ENCODE measurements around the gene OPRM1. TPM values are rescaled to one million over a fixed set of nuclear protein-coding genes. Genes with fewer than 3 reads are reported as not detected.

OPRM1 gene
- total RNA-seq, 1 donor from 2014 or later: not detected

DNA sequence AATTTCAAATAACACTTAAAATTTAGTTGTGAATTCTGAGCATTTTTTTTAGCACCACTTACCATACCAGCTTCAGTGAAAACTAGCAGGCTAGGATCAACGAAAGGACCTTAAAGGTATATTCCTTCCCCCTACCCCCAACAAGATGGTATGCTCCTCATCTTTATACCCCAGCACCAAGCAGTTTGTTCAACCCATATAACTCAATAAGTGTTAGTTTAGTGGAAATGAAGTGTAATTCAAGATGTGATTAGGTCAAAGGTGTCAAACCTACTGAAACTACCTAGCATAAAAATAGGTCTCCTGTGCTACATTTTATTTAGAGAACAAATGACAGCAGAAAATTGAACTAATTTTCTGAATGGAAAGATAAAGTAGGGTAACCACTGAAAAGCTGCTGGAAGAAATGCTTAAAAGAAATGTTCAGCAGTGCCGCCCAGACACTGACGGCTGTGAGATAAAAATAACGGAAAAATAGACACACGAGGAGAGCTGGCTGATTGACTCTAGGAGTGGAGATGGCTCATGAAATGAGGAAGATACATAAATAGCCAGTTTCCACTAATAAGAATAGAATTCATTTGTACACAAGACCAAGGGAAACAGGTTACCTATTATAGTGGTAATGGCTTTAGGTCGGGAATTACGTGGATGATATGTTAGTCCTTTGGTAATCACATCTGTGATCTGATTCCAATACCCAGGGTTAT lies 222.8 kb downstream of the OPRM1 start:
- no peaks in the 10 kb centered on the region for H3K36me3 Mint-ChIP-seq (ENCODE audit: unreplicated experiment)
- H3K27me3 Mint-ChIP-seq (ENCODE audit: unreplicated experiment): no peaks in the 10 kb centered on the region
- H3K4me1 Mint-ChIP-seq (ENCODE audit: unreplicated experiment): no peaks in the 10 kb centered on the region
- H3K27ac Mint-ChIP-seq (ENCODE audit: unreplicated experiment): no peak overlapping the region
- no peaks in the 10 kb centered on the region for H3K9me3 Mint-ChIP-seq (ENCODE audit: unreplicated experiment)
- no peak for DNase-seq (ENCODE audit: extremely low spot score, unreplicated experiment)
- H3K4me3 Mint-ChIP-seq (ENCODE audit: unreplicated experiment): no peak overlapping the region
- TF ChIP-seq, protein P1, sequence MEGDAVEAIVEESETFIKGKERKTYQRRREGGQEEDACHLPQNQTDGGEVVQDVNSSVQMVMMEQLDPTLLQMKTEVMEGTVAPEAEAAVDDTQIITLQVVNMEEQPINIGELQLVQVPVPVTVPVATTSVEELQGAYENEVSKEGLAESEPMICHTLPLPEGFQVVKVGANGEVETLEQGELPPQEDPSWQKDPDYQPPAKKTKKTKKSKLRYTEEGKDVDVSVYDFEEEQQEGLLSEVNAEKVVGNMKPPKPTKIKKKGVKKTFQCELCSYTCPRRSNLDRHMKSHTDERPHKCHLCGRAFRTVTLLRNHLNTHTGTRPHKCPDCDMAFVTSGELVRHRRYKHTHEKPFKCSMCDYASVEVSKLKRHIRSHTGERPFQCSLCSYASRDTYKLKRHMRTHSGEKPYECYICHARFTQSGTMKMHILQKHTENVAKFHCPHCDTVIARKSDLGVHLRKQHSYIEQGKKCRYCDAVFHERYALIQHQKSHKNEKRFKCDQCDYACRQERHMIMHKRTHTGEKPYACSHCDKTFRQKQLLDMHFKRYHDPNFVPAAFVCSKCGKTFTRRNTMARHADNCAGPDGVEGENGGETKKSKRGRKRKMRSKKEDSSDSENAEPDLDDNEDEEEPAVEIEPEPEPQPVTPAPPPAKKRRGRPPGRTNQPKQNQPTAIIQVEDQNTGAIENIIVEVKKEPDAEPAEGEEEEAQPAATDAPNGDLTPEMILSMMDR (IDR thresholded peaks at IDR 0.05): no peak

DNA sequence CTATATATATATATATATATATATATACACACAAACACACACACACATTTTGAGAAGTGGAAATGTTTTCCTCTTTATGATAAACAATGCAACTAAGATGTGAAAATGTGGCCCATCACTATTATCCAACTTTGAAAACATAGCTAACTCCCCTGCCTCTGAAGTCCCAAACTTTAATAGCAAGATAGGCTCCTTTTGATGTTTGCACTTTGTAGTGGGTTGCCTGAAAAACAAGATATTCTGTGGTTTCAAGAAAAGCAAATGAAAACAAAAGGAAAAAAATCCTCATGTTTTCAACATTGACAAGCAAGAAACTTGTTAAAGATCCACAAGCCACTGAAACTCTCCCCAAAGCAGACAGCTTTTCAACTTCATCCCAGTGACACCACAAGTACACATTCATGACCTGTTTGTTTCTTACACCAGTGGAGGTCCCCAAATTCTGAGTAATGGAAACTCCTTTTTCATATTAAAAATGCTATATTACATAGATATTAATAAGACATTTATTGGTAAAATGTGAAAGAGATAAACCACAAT lies 227.6 kb downstream of the OPRM1 start:
- Mint-ChIP-seq H3K36me3 (ENCODE audit: unreplicated experiment) (no peaks in the 10 kb centered on the region), H3K9me3 (ENCODE audit: unreplicated experiment) (no peaks in the 10 kb centered on the region), H3K4me3 (ENCODE audit: unreplicated experiment) (no peak overlapping the region), H3K4me1 (ENCODE audit: unreplicated experiment) (no peaks in the 10 kb centered on the region), H3K27ac (ENCODE audit: unreplicated experiment) (no peak overlapping the region), H3K27me3 (ENCODE audit: unreplicated experiment) (peaks cover 5% of the 10 kb centered on the region)
- no peak for DNase-seq (ENCODE audit: extremely low spot score, unreplicated experiment)
- TF ChIP-seq, protein P1 (IDR thresholded peaks at IDR 0.05): no peak

DNA sequence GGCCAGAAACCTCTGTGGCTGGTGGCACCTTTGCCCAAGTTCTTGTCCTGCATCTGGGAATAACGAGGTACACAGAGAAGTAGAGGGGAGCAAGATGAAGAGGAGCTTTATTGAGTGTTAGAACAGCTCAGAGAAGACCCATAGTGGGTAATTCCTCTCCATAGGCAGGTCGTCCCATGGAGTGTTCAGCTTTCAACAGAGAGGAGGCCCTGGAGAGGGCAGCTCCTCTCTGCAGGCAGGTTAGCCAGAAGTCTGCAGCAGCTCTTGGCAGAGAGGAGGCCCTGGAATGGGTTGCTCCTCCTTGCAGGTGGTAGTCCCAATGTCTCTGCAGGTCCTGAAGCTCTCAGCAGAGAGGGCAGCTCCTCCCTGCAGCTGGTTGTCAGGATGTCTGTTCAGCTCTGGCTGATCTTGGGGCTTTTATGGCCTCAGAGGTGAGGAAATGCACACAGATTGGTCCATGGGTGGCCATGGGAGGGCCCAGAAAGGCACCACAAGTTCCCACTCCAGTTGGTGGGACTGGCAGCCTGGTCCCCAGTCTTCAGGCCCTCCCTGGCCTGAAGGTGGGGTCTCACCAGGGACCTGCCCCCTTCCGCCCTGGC lies 228.6 kb downstream of the OPRM1 start:
- Mint-ChIP-seq H3K4me3 (ENCODE audit: unreplicated experiment) (no peak overlapping the region), H3K9me3 (ENCODE audit: unreplicated experiment) (no peaks in the 10 kb centered on the region), H3K27me3 (ENCODE audit: unreplicated experiment) (peaks cover 5% of the 10 kb centered on the region), H3K27ac (ENCODE audit: unreplicated experiment) (no peak overlapping the region), H3K4me1 (ENCODE audit: unreplicated experiment) (no peaks in the 10 kb centered on the region), H3K36me3 (ENCODE audit: unreplicated experiment) (no peaks in the 10 kb centered on the region)
- TF ChIP-seq, protein P1 (IDR thresholded peaks at IDR 0.05): no peak
- no peak for DNase-seq (ENCODE audit: extremely low spot score, unreplicated experiment)

DNA sequence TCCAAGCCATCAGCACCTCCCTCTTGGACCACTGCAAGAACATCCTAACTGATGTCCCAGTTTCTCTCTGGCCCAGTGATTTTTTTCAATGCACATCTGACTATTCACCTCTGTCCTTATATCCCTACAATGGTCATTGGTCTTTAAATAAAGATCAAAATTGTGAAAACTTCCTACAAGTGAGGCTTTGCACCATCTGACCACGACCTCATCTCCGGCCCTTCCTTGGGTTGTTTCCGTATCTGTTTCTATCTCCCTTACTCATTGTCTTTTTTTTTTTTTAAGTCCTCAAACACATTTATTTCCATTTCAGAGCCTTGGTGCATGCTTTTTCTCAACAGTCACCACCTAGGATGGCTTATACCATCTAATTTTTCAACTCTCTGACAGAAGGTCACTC lies 229.4 kb downstream of the OPRM1 start:
- Mint-ChIP-seq H3K9me3 (ENCODE audit: unreplicated experiment) (no peaks in the 10 kb centered on the region), H3K4me3 (ENCODE audit: unreplicated experiment) (no peak overlapping the region), H3K36me3 (ENCODE audit: unreplicated experiment) (no peaks in the 10 kb centered on the region), H3K4me1 (ENCODE audit: unreplicated experiment) (no peaks in the 10 kb centered on the region), H3K27ac (ENCODE audit: unreplicated experiment) (no peak overlapping the region), H3K27me3 (ENCODE audit: unreplicated experiment) (peaks cover 5% of the 10 kb centered on the region)
- TF ChIP-seq, protein P1 (IDR thresholded peaks at IDR 0.05): no peak
- DNase-seq (ENCODE audit: extremely low spot score, unreplicated experiment): no peak

DNA sequence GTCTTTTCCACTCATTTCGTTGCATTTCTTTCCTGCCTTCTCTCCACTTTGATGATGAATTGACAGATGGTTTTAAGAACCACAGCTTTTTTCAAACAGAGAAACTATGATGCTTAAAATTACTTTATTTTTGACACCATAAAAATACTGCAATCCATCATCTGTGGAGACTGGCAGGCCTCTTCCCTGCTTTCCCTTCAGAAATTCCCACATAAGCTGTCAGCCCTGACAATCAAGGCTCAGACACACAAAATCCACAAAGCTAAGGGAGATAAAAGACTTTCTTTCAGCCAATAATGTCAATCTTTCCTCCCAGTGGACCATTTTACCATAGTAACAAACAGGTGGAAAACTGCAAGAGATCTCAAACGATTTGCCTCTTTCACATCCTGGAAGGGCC lies 235.1 kb downstream of the OPRM1 start:
- Mint-ChIP-seq H3K27me3 (ENCODE audit: unreplicated experiment) (peaks cover 2% of the 10 kb centered on the region), H3K27ac (ENCODE audit: unreplicated experiment) (no peak overlapping the region), H3K4me1 (ENCODE audit: unreplicated experiment) (no peaks in the 10 kb centered on the region), H3K9me3 (ENCODE audit: unreplicated experiment) (no peaks in the 10 kb centered on the region), H3K4me3 (ENCODE audit: unreplicated experiment) (no peak overlapping the region), H3K36me3 (ENCODE audit: unreplicated experiment) (no peaks in the 10 kb centered on the region)
- no peak for DNase-seq (ENCODE audit: extremely low spot score, unreplicated experiment)
- TF ChIP-seq, protein P1 (IDR thresholded peaks at IDR 0.05): no peak
